Memory B cell (primary cell): ENCODE measurements around the gene ZNF831.

Source experiments
- ATAC-seq: fragments of 150-1000 bp; cut with Tn5 transposase; 2 replicates; pipeline ENCODE4 v1.10.0; 2021; ENCODE audit warnings: low read depth, mild to moderate bottlenecking, moderate library complexity
- DNase-seq, 2 donors: peaks; one replicate each; pipeline ENCODE4 v3.0.0; 2022; ENCODE audit warnings: low spot score in 2 of 2
- H3K27ac Mint-ChIP-seq: one replicate; pipeline ENCODE4 v1.8.0; 2022; ENCODE audit warnings: mild to moderate bottlenecking, moderate library complexity, mixed read lengths
- H3K27me3 Mint-ChIP-seq: one replicate; pipeline ENCODE4 v1.8.0; 2022; ENCODE audit warnings: mixed read lengths
- H3K36me3 Mint-ChIP-seq: one replicate; pipeline ENCODE4 v1.8.0; 2022; ENCODE audit warnings: mild to moderate bottlenecking, mixed read lengths
- H3K4me1 Mint-ChIP-seq: one replicate; pipeline ENCODE4 v1.8.0; 2022; ENCODE audit warnings: mixed read lengths
- H3K4me3 Mint-ChIP-seq: one replicate; pipeline ENCODE4 v1.8.0; 2022; ENCODE audit warnings: mild to moderate bottlenecking, moderate library complexity, mixed read lengths
- H3K9me3 Mint-ChIP-seq: one replicate; pipeline ENCODE4 v1.8.0; 2022; ENCODE audit warnings: mixed read lengths

Gene ZNF831

GRCh38 chr20:59146780-59147565, 16.6 kb upstream of the ZNF831 start:
- Mint-ChIP-seq H3K27ac (peak overlapping the region; percentile 47), H3K27me3 (no peaks in the 10 kb centered on the region), H3K9me3 (no peaks in the 10 kb centered on the region), H3K4me1 (peaks cover 44% of the 10 kb centered on the region), H3K36me3 (no peaks in the 10 kb centered on the region), H3K4me3 (no peak overlapping the region)
- DNase-seq (no peak), ATAC-seq (no peak)

DNA sequence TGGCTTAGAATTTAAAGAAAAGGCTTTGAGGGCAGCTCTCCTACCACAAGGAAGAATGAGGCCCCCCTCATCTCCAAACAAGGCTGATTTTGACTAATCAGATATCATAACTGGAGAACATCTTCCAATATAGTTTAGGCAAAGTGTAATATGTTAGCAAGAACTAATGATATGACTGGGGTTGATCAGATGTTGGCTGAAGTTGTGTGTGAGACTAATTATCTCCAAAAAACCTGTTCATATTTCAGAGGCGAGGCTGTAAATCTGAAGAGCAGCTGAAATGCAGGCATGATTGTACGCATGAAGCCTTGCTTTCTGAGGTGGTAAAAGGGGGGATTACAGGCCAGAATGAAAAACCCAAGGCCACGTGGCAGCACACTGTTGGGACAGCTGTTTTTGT, 16.0 kb upstream of the ZNF831 start:
- ATAC-seq: no peak
- Mint-ChIP-seq H3K4me1 (peaks cover 44% of the 10 kb centered on the region), H3K27ac (peak overlapping the region; percentile 47), H3K36me3 (no peaks in the 10 kb centered on the region), H3K9me3 (no peaks in the 10 kb centered on the region), H3K27me3 (no peaks in the 10 kb centered on the region), H3K4me3 (no peak overlapping the region)
- DNase-seq: no peak

DNA sequence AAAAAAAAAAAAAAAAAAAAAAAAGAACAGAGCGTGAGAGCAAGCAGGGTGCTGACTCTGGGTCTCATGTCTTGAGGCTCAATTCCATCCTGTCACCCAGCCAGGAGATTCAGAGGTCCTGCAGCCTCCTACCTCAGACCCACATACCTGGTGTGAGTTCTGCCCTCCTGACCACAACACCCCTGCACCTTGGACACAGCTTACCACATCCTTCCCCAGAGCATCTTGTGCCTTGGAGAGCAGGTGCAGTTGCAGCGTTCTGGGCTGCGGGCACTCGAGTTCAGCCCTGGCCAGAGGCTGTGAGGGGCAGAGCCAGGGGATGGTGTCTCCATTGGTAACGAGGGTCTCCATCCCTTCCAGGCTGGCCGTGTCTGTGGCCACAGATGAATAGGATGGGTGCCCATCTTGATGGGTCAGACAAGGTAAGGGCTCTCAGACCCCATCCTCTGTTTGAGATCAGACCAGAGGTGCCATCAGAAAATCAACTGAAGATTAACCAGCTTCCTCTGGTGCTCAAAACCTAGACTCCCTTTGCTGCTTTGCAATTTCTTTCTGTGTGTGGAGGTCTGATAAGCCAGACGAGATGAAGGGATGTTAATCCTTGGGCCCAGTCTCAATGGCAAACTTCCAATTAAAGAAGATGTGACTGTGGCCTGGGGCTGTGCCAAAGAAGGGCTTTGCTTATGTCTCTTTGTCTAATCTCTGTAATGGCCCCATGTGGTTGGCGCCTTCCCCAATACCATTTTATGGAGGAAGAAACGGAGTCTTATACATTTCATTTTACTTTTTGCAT, 14.7 kb upstream of the ZNF831 start:
- H3K4me3 Mint-ChIP-seq: no peak overlapping the region
- DNase-seq (no peak), ATAC-seq (peak; percentile 21)
- H3K4me1 Mint-ChIP-seq: peaks cover 40% of the 10 kb centered on the region
- no peaks in the 10 kb centered on the region for H3K27me3 Mint-ChIP-seq
- H3K36me3 Mint-ChIP-seq: no peaks in the 10 kb centered on the region
- peak overlapping the region; percentile 98 for H3K27ac Mint-ChIP-seq
- H3K9me3 Mint-ChIP-seq: no peaks in the 10 kb centered on the region

- peak; percentile 46 to 66 for DNase-seq
- Mint-ChIP-seq H3K4me3 (peak overlapping the region; percentile 70), H3K4me1 (peaks cover 42% of the 10 kb centered on the region), H3K27me3 (peaks cover 3% of the 10 kb centered on the region), H3K36me3 (no peaks in the 10 kb centered on the region), H3K9me3 (no peaks in the 10 kb centered on the region), H3K27ac (peak overlapping the region; percentile 98)
- peak; percentile 93 for ATAC-seq
These were observed 13.7 kb upstream of the ZNF831 start for GRCh38 chr20:59149678-59150504.

DNA sequence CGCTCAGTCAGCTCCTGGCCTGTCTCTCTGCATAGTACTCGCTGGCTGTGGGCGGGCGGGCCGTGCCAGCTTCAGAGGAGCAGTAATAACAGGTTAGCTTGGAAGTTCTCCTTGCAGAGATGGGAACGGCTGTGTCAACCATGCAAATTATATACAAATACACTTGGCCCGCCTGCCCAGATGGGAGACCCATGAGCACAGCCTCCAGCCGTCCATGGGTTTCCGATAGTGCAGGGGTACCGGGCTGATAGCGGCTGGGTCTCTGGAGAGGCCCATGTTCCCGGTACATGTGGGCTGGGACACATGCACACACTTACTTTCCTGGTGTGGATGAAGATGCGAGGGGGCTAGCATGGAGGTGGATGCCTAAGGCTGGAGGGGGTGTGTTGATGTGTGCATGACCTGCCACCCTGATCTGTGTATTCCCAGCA, 12.8 kb upstream of the ZNF831 start:
- H3K27me3 Mint-ChIP-seq: peaks cover 3% of the 10 kb centered on the region
- no peaks in the 10 kb centered on the region for H3K36me3 Mint-ChIP-seq
- H3K9me3 Mint-ChIP-seq: no peaks in the 10 kb centered on the region
- no peak for ATAC-seq
- no peak for DNase-seq
- H3K4me3 Mint-ChIP-seq: no peak overlapping the region
- peaks cover 35% of the 10 kb centered on the region for H3K4me1 Mint-ChIP-seq
- peak overlapping the region; percentile 98 for H3K27ac Mint-ChIP-seq

DNA sequence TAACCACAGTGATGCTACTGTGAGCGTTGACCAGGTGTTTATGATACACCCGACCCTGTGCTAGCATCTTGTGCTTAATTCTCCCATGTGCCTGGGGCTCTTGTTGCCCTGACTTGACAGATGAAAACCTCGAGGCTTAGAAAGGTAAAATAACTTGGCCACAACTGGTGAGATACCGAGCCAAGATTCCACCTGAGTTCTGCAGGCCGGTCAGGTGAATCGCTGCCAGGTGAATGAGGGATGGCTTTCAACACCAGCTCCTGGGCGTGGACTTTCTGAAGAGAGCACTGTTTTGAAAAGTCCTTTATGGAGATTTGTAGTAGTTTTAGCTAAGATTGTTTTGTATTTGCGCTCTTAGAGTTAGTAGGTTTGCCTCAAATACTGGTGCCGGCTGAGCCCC, 12.2 kb upstream of the ZNF831 start:
- H3K27ac Mint-ChIP-seq: peak overlapping the region; percentile 98
- no peak for ATAC-seq
- H3K36me3 Mint-ChIP-seq: no peaks in the 10 kb centered on the region
- no peak overlapping the region for H3K4me3 Mint-ChIP-seq
- H3K4me1 Mint-ChIP-seq: peaks cover 30% of the 10 kb centered on the region
- peaks cover 3% of the 10 kb centered on the region for H3K27me3 Mint-ChIP-seq
- no peak for DNase-seq
- no peaks in the 10 kb centered on the region for H3K9me3 Mint-ChIP-seq

GRCh38 chr20:59151820-59152219, 11.8 kb upstream of the ZNF831 start:
- peaks cover 2% of the 10 kb centered on the region for H3K36me3 Mint-ChIP-seq
- H3K4me1 Mint-ChIP-seq: peaks cover 27% of the 10 kb centered on the region
- DNase-seq (no peak), ATAC-seq (no peak)
- H3K9me3 Mint-ChIP-seq: no peaks in the 10 kb centered on the region
- peaks cover 3% of the 10 kb centered on the region for H3K27me3 Mint-ChIP-seq
- H3K27ac Mint-ChIP-seq: peak overlapping the region; percentile 98
- H3K4me3 Mint-ChIP-seq: no peak overlapping the region

DNA sequence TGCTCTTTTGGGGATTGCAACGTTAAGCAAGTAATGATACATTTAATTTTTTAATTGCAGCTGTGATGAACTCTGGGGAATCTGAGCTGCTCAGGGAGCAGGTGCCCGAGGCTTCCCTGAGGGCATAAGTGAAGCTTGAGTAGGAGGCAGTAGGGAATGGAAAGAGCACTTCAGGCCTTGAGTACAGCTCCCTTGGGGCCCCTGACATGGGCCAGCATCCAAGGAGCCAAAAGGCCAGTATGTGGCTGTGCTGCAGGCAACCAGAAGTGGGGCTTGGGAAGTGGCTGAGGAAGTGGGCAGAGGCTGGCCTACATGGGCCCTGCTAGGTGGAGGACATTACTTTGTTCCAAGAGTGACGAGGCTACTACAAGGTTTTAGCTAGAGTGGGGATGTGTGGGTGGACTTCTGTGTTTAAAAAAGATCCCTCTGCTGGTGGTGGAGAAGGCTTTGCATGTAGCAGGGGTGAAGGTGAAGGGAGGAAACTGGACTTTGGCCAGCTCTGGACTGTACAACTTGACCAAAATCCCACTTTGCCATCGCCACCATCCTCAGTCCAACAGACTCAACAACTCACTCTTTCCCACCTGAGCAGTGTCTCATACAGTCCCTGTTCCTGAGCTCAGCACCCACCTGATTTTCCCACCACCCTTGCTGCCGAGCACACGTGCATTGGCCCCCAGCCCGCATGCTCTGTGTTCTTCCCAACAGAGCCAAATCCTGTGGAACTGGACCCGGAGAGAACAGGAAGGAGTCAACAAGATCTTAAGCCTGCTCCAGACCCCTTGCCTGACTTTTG, 10.9 kb upstream of the ZNF831 start:
- ATAC-seq (no peak), DNase-seq (no peak)
- H3K9me3 Mint-ChIP-seq: no peaks in the 10 kb centered on the region
- no peak overlapping the region for H3K4me3 Mint-ChIP-seq
- H3K27me3 Mint-ChIP-seq: peaks cover 3% of the 10 kb centered on the region
- H3K36me3 Mint-ChIP-seq: peaks cover 2% of the 10 kb centered on the region
- H3K27ac Mint-ChIP-seq: peak overlapping the region; percentile 98
- peaks cover 26% of the 10 kb centered on the region for H3K4me1 Mint-ChIP-seq

GRCh38 chr20:59153355-59153681, 10.3 kb upstream of the ZNF831 start:
- ATAC-seq (no peak), DNase-seq (no peak)
- H3K4me3 Mint-ChIP-seq: no peak overlapping the region
- no peaks in the 10 kb centered on the region for H3K9me3 Mint-ChIP-seq
- peaks cover 26% of the 10 kb centered on the region for H3K4me1 Mint-ChIP-seq
- peaks cover 3% of the 10 kb centered on the region for H3K27me3 Mint-ChIP-seq
- peaks cover 2% of the 10 kb centered on the region for H3K36me3 Mint-ChIP-seq
- peak overlapping the region; percentile 29 for H3K27ac Mint-ChIP-seq

DNA sequence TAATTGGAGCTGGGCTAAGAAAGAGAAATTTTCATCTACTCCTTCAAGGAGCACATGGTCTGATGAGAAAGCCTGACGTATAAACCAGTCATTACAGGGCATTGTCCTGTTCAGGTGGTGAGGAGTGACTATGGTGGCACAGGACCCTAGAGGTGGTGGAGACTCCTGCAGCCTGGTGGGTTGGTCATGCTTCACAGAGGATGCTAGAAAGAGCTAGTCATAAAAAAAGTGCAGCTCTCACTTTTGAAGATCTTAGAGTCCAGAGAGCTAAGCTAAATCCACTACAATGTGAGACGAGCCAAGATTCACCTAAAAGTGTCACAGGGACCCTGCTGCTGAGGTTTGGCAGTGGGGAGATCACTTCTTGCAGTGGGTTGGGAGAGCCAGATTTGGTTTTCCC, 9.8 kb upstream of the ZNF831 start:
- no peaks in the 10 kb centered on the region for H3K9me3 Mint-ChIP-seq
- DNase-seq (no peak), ATAC-seq (no peak)

DNA sequence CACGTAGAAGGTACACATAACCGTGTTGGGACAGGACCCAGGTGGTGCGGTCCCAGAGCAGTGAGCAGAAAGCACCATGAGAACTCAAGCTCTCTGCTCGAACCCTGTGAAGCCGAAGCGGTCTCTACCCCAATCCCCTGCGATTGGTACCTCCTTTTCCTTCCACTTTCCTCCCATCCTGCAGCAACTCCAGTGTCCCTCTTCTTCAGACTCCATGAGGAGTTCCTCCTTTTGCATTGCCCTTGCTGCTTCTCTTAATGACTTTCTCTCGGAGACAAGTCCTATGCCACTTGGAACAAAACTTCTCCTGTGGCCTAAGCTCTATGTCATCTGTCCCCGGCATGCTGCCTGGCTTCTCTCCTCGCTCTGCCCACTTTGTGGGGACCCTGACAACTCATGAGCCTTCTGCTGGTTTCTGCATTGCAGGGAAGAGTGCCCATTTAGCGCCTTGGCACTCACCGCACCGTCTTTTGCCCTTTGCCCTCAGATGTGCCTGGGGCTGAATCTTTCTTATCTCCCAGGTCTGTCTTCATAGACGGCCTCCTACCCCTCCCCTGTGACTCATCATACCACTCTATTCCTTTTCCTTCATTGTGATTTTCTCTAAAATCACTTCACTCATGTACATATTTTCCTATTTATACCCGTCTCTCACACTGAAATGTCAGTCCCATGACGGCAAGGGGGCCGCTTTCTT, 9.2 kb upstream of the ZNF831 start:
- H3K27me3 Mint-ChIP-seq: peaks cover 3% of the 10 kb centered on the region
- no peaks in the 10 kb centered on the region for H3K9me3 Mint-ChIP-seq
- ATAC-seq: no peak
- H3K4me1 Mint-ChIP-seq: peaks cover 21% of the 10 kb centered on the region
- DNase-seq: no peak
- H3K4me3 Mint-ChIP-seq: no peak overlapping the region
- H3K36me3 Mint-ChIP-seq: peaks cover 2% of the 10 kb centered on the region
- peak overlapping the region; percentile 36 for H3K27ac Mint-ChIP-seq

More for the DNA sequence above, 9.8 kb upstream of the ZNF831 start:
- Mint-ChIP-seq H3K27ac (peak overlapping the region; percentile 29), H3K36me3 (peaks cover 2% of the 10 kb centered on the region), H3K4me3 (no peak overlapping the region), H3K4me1 (peaks cover 23% of the 10 kb centered on the region), H3K27me3 (peaks cover 3% of the 10 kb centered on the region)

GRCh38 chr20:59157064-59157463, 6.6 kb upstream of the ZNF831 start:
- Mint-ChIP-seq H3K36me3 (peaks cover 2% of the 10 kb centered on the region), H3K27ac (no peak overlapping the region), H3K4me3 (no peak overlapping the region), H3K27me3 (peaks cover 6% of the 10 kb centered on the region), H3K4me1 (peaks cover 20% of the 10 kb centered on the region), H3K9me3 (no peaks in the 10 kb centered on the region)
- ATAC-seq (no peak), DNase-seq (no peak)

DNA sequence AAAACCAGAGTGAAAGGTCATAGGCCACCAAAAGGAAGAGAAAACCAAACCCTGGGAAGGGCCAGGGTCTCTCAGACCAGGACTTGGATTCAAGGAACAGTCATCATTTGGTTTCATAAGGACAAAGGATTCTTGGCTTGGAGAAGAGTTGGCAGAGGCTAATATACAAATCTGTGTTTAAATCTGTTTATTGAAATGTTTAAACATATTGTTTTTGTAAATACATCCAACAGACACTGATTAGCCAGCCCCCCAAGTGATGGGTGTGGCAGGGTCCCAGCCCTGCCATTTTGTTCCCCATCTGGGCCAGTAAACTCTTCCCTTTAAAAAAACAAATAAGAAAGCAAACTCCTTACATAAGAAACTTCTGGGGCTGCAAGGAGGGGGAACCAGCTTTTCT, 6.1 kb upstream of the ZNF831 start:
- peaks cover 23% of the 10 kb centered on the region for H3K4me1 Mint-ChIP-seq
- H3K36me3 Mint-ChIP-seq: peaks cover 2% of the 10 kb centered on the region
- ATAC-seq (no peak), DNase-seq (no peak)
- no peaks in the 10 kb centered on the region for H3K9me3 Mint-ChIP-seq
- peaks cover 6% of the 10 kb centered on the region for H3K27me3 Mint-ChIP-seq
- H3K27ac Mint-ChIP-seq: no peak overlapping the region
- H3K4me3 Mint-ChIP-seq: no peak overlapping the region
